GM23248 (cell line): Measurements from ENCODE around the gene NCOA3. TPM values are rescaled to one million over a fixed set of nuclear protein-coding genes. Genes with fewer than 3 reads are reported as not detected.

Experiments
- DNase-seq: peaks from one replicate; pipeline ENCODE4 v3.0.0-alpha.2; 2015
- H2AFZ ChIP-seq: fragments of 200-600 bp; sonication (generic); 2 replicates; pipeline ENCODE4 v1.6.1; 2016; ENCODE audit warnings: antibody characterized with exemption
- H3F3A ChIP-seq: fragments of 200-600 bp; sonication (generic); 2 replicates; pipeline ENCODE4 v1.6.1; 2016; ENCODE audit warnings: mild to moderate bottlenecking, antibody characterized with exemption, mixed run types; ENCODE audit not compliant: insufficient read depth
- H3K27ac ChIP-seq: fragments of 200-600 bp; sonication (generic); 2 replicates; pipeline ENCODE4 v1.5.1; 2016; ENCODE audit warnings: mild to moderate bottlenecking
- H3K27me3 ChIP-seq: fragments of 200-600 bp; sonication (generic); replicated peaks from 2 replicates; pipeline ENCODE4 v1.6.1; 2016; ENCODE audit warnings: mild to moderate bottlenecking; ENCODE audit not compliant: insufficient read depth
- H3K36me3 ChIP-seq: fragments of 200-600 bp; sonication (generic); 2 replicates; pipeline ENCODE4 v1.6.1; 2016; ENCODE audit warnings: low read depth, mild to moderate bottlenecking
- H3K4me1 ChIP-seq: fragments of 200-600 bp; sonication (generic); 2 replicates; pipeline ENCODE4 v1.6.1; 2016; ENCODE audit warnings: mild to moderate bottlenecking; ENCODE audit not compliant: insufficient read depth
- H3K4me2 ChIP-seq: fragments of 200-600 bp; sonication (generic); one replicate; pipeline ENCODE4 v1.6.1; 2016; ENCODE audit warnings: mild to moderate bottlenecking; ENCODE audit not compliant: unreplicated experiment
- H3K4me3 ChIP-seq: fragments of 200-600 bp; sonication (generic); 2 replicates; pipeline ENCODE4 v1.5.1; 2016; ENCODE audit warnings: mild to moderate bottlenecking
- H3K79me2 ChIP-seq: fragments of 200-600 bp; sonication (generic); 2 replicates; pipeline ENCODE4 v1.6.1; 2016; ENCODE audit warnings: mild to moderate bottlenecking; ENCODE audit not compliant: insufficient read depth
- H3K9ac ChIP-seq: fragments of 200-600 bp; sonication (generic); 2 replicates; pipeline ENCODE4 v1.6.1; 2016; ENCODE audit warnings: mild to moderate bottlenecking
- H3K9me2 ChIP-seq: fragments of 200-600 bp; sonication (generic); 2 replicates; pipeline ENCODE4 v1.6.1; 2016; ENCODE audit warnings: mixed run types, mild to moderate bottlenecking, moderate library complexity; ENCODE audit not compliant: insufficient read depth
- H3K9me3 ChIP-seq: fragments of 200-600 bp; sonication (generic); one replicate; pipeline ENCODE4 v1.6.1; 2017; ENCODE audit warnings: low read depth
- H4K20me1 ChIP-seq: fragments of 200-600 bp; sonication (generic); 2 replicates; pipeline ENCODE4 v1.6.0; 2016; ENCODE audit not compliant: insufficient read depth
- EZH2 ChIP-seq: fragments of 200-600 bp; sonication (generic); IDR thresholded peaks from 2 replicates; pipeline ENCODE4 v1.6.1; 2018; ENCODE audit warnings: antibody characterized with exemption, mild to moderate bottlenecking; ENCODE audit not compliant: insufficient read depth, poor library complexity, severe bottlenecking
- EZH2phosphoT487 ChIP-seq: fragments of 200-600 bp; sonication (generic); IDR thresholded peaks from 2 replicates; pipeline ENCODE4 v1.6.1; 2018; ENCODE audit warnings: antibody characterized with exemption, moderate library complexity, mild to moderate bottlenecking, low read depth; ENCODE audit not compliant: insufficient read depth
- WGBS, 2 experiments: methylation state at CpG; one replicate each; pipeline ENCODE4 v1.1.6; 2015 to 2017; ENCODE audit warnings: low lambda C conversion rate in 2 of 2, low coverage in 1 of 2; ENCODE audit errors: missing lambda C conversion rate in 2 of 2; 5-methylcytosine and 5-hydroxymethylcytosine counted together
- in situ Hi-C: fragments of 300-500 bp; cut with MboI; formaldehyde crosslinking; loops from 2 replicates; pipeline ENCODE4 v1.15.0; 2020
- polyA plus RNA-seq: library from polyadenylated mRNA; unstranded; fragments of >200 nt; fragmentation: Nextera tagmentation; extraction: Ambion mirVana; gene quantifications from 2 replicates; pipeline ENCODE4 v1.2.1, GENCODE V29; 2016
- total RNA-seq: library from RNA; depleted of rRNA; stranded (reverse); fragments of >200 nt; shearing (Covaris generic); gene quantifications from 2 replicates; pipeline ENCODE4 v1.2.3, GENCODE V29; 2014

NCOA3 gene
- total and polyA plus RNA-seq, 2 experiments from 2014 or later = 19.5 to 36.6 TPM

GRCh38 chr20:47557218-47557617 is 55.5 kb downstream of the NCOA3 start:
- peaks cover 20% of the 10 kb centered on the region for H3K4me1 ChIP-seq
- no peaks in the 10 kb centered on the region for H3K27me3 ChIP-seq
- WGBS, 2 experiments = 100% methylated on average over 2 of the region's 2 CpGs
- H3K4me2 ChIP-seq = no peak overlapping the region
- DNase-seq = no peak
- H3K4me3 ChIP-seq = no peak overlapping the region
- no peaks in the 10 kb centered on the region for H3K9me2 ChIP-seq
- H3K9ac ChIP-seq = no peak overlapping the region
- no peak overlapping the region for H3K27ac ChIP-seq
- peaks cover 87% of the 10 kb centered on the region for H3K79me2 ChIP-seq
- no peaks in the 10 kb centered on the region for H3K9me3 ChIP-seq
- in situ Hi-C loops = no loop called here
- H3F3A ChIP-seq = peaks cover 9% of the 10 kb centered on the region; the same call in 1 of the 2 replicates
- no peaks in the 10 kb centered on the region; the same call in 1 of the 2 replicates for H4K20me1 ChIP-seq
- no peaks in the 10 kb centered on the region for H3K36me3 ChIP-seq
- no peak overlapping the region for H2AFZ ChIP-seq
- TF ChIP-seq EZH2 (no peak), EZH2phosphoT487 (no peak)

GRCh38 chr20:47557791-47558190 is 56.1 kb downstream of the NCOA3 start:
- Histone ChIP-seq H3K36me3 (no peaks in the 10 kb centered on the region), H3F3A (peaks cover 9% of the 10 kb centered on the region; the same call in 1 of the 2 replicates), H3K79me2 (peaks cover 87% of the 10 kb centered on the region), H3K27ac (no peak overlapping the region), H3K9me2 (no peaks in the 10 kb centered on the region), H3K4me1 (peaks cover 20% of the 10 kb centered on the region), H3K4me3 (no peak overlapping the region), H4K20me1 (no peaks in the 10 kb centered on the region; the same call in 1 of the 2 replicates), H2AFZ (no peak overlapping the region), H3K9me3 (no peaks in the 10 kb centered on the region), H3K27me3 (no peaks in the 10 kb centered on the region), H3K4me2 (no peak overlapping the region), H3K9ac (no peak overlapping the region)
- 78 to 80% methylated on average over 7 of the region's 7 CpGs for WGBS, 2 experiments
- in situ Hi-C loops = no loop called here
- TF ChIP-seq EZH2phosphoT487 (no peak), EZH2 (no peak)
- peak; percentile 26 for DNase-seq

GRCh38 chr20:47558295-47559066 is 56.8 kb downstream of the NCOA3 start:
- Histone ChIP-seq H3K4me2 (no peak overlapping the region), H3K9me3 (no peaks in the 10 kb centered on the region), H3K27ac (no peak overlapping the region), H3K27me3 (no peaks in the 10 kb centered on the region), H3K4me3 (no peak overlapping the region), H4K20me1 (peaks cover 3% of the 10 kb centered on the region; the same call in 1 of the 2 replicates), H3K9me2 (no peaks in the 10 kb centered on the region), H3K4me1 (peaks cover 20% of the 10 kb centered on the region), H3K79me2 (peaks cover 90% of the 10 kb centered on the region), H3F3A (peaks cover 9% of the 10 kb centered on the region; the same call in 1 of the 2 replicates), H2AFZ (no peak overlapping the region), H3K9ac (no peak overlapping the region), H3K36me3 (no peaks in the 10 kb centered on the region)
- DNase-seq = peak; percentile 32
- no peak for TF ChIP-seq EZH2
- TF ChIP-seq EZH2phosphoT487 = no peak
- in situ Hi-C loops = no loop called here
- WGBS, 2 experiments = 48 to 49% methylated on average over 10 of the region's 10 CpGs

GRCh38 chr20:47559141-47559540 is 57.5 kb downstream of the NCOA3 start:
- Histone ChIP-seq H4K20me1 (peaks cover 3% of the 10 kb centered on the region; the same call in 1 of the 2 replicates), H3K4me1 (peaks cover 20% of the 10 kb centered on the region), H3K9me3 (no peaks in the 10 kb centered on the region), H3K4me3 (no peak overlapping the region), H3K9me2 (no peaks in the 10 kb centered on the region), H3K27me3 (no peaks in the 10 kb centered on the region), H3K79me2 (peaks cover 97% of the 10 kb centered on the region), H2AFZ (no peak overlapping the region), H3K27ac (no peak overlapping the region), H3K4me2 (no peak overlapping the region), H3K9ac (no peak overlapping the region), H3F3A (peaks cover 9% of the 10 kb centered on the region; the same call in 1 of the 2 replicates), H3K36me3 (no peaks in the 10 kb centered on the region)
- DNase-seq = no peak
- in situ Hi-C loops = no loop called here
- no peak for TF ChIP-seq EZH2
- no peak for TF ChIP-seq EZH2phosphoT487
